K562 treated with DMSO at 1 percent for 12 hours (cell line): ENCODE data around the gene THY1. TPM values are rescaled to one million over a fixed set of nuclear protein-coding genes. Genes with fewer than 3 reads are reported as not detected.

Source experiments
- total RNA-seq: library from RNA; unstranded; fragments of 300-600 nt; gene quantifications from 2 replicates; pipeline ENCODE4 v1.2.3, GENCODE V29; 2022; ENCODE audit not compliant: insufficient read depth

THY1 gene
- total RNA-seq: not detected in 2 replicates

GRCh38 chr11:119422809-119423508 is at the start of gene THY1:
THY1 (minus strand) TSS chr11:119423172; CDS start chr11:119420905, 2,267 bp downstream.

DNA sequence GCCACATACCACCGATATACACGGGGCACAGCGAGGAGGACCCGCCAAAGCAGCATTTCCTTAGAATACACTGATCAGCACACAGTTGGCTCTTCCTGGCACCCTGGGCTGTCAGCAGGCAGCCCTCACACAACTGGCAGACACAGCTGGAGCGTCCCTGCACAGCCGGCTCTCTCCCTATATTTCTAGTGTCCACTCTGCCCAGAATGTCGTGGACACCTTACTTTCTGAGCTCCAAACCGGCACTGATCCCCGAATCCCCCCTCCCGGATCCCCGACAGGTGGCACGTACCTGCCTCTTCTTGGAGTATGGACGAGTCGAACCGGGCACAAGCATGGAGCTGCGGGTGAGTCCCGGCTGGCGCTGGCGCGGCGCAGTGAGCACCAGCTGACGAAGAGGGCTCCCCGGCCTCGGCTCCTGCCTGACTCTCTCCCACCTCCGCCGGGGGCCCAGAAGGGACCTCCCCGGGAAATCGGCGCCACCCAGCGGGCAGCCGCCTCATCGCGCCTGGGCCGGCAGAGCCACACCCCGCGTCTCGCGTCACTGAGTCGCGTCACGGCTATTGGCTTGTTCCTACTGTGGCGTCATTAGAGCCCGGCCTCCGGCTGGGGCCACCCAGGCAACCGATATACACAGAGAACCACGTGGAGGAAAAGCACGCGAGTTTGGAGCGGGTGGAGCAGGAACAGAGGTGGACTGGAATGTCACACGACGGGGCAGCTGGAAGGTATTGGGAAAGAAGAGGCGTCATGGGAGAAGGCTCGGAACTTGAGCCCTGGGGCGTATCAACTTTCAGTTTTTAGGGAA is 41.6 kb downstream of the THY1 start, which contains the start of gene USP2:
Gene USP2 (minus strand): TSS at position 510 of the 808 bp plus-strand sequence. CDS start 8,210 bp downstream, outside the sequence.

Other genes starting within 250 kb of the THY1 start
- gene NHERF4, start 237.7 kb downstream of the THY1 start, total RNA-seq: not detected in 2 replicates
- 3.7 and 20.1 TPM in 2 replicates for gene CBL, start 216.8 kb downstream of the THY1 start, total RNA-seq
- 10.9 and 23.5 TPM in 2 replicates for gene MCAM, start 106.0 kb downstream of the THY1 start, total RNA-seq
- gene RNF26, start 88.6 kb downstream of the THY1 start, total RNA-seq: 40.4 and 60.3 TPM in 2 replicates
- gene C1QTNF5, start 82.3 kb downstream of the THY1 start, total RNA-seq: 0.80 TPM in 1 of 2 replicates, not detected in the other
- not detected in 2 replicates for gene MFRP, start 76.5 kb downstream of the THY1 start, total RNA-seq
- gene USP2, start 41.5 kb downstream of the THY1 start, total RNA-seq: 3.1 and 8.1 TPM in 2 replicates